ENCODE measurements around the gene GUF1. TPM values are rescaled to one million over a fixed set of nuclear protein-coding genes. Genes with fewer than 3 reads are reported as not detected.

GUF1 gene
- total and polyA plus RNA-seq, 2 of the 13 experiments (the other 11 are each of a cell fraction or from before 2014, with no cell fraction given), result 10.3 to 24.6 TPM

- peaks cover 1 to 18% of the 10 kb centered on the region in 2 experiments; a peak in 3 of 5 replicates for H3K36me3 ChIP-seq (replicated peaks in 1 of 2; ENCODE audit: control insufficient read depth in 1 of 2, insufficient read depth in 2 of 2, low read length in 2 of 2)
- intact Hi-C loops (cut with micrococcal nuclease; ENCODE audit: unreplicated experiment), result no loop called here
- in situ Hi-C loops (cut with HindIII; ENCODE audit: extremely low pct_ligation_motif_present, low pct_unique_long_range_greater_than_20kb), result no loop called here
- FAIRE-seq (no peak), ATAC-seq (peak; percentile 16), DNase-seq (ENCODE audit: low spot score) (no peak)
- WGBS (ENCODE audit: low lambda C conversion rate), result 3% methylated on average over 3 of the region's 3 CpGs
- BruUV-seq (replicated peaks), result no TSS peak
- H3K9me3 ChIP-seq (ENCODE audit: low read length), result no peaks in the 10 kb centered on the region
- no peaks in the 10 kb centered on the region; a peak in 1 of 5 replicates for H3K27me3 ChIP-seq (ENCODE audit: control insufficient read depth in 1 of 2, insufficient read depth in 2 of 2, low read length in 2 of 2)
- peak overlapping the region; percentile 67 to 90 (median 87) for H3K4me3 ChIP-seq (replicated peaks in 1 of 3; ENCODE audit: insufficient read depth in 1 of 3, low read depth in 2 of 3, low read length in 3 of 3)
- H3K79me2 ChIP-seq (ENCODE audit: insufficient read depth, low read length), result peaks cover 32% of the 10 kb centered on the region
- peak overlapping the region; percentile 90 for H3K4me2 ChIP-seq (ENCODE audit: low read depth, low read length)
- no peaks in the 10 kb centered on the region for H4K20me1 ChIP-seq (ENCODE audit: insufficient read depth, low read length)
- H2AFZ ChIP-seq (ENCODE audit: low read length), result peak overlapping the region; percentile 91
- ChIA-PET POLR2A (interaction anchor here (1.1 to 3.2 kb wide), 9 partner anchors 14 to 54 kb away, joined by 3 to 27 read pairs (median 4); partner anchors contain the start of gene GNPDA2), CTCF (ENCODE audit: low intra/inter-chr PET ratio, low total read pairs) (no interaction called here)
- peaks cover 24% of the 10 kb centered on the region for H3K4me1 ChIP-seq (ENCODE audit: insufficient read depth, low read length)
- H3K9ac ChIP-seq (ENCODE audit: insufficient read depth, low read depth, low read length), result peak overlapping the region; percentile 88
- H3K27ac ChIP-seq (ENCODE audit: extremely low read length, insufficient read depth, low read length), result peak overlapping the region; percentile 93
- TF ChIP-seq FOSL2 (CRISPR knock-in tag; IDR thresholded peaks at IDR 0.05) (no peak), KIAA2018 (CRISPR knock-in tag; IDR thresholded peaks at IDR 0.05; ENCODE audit: borderline replicate concordance) (no peak), ZNF282 (IDR thresholded peaks at IDR 0.05; ENCODE audit: partially characterized antibody) (no peak), CCDC6 (CRISPR knock-in tag; IDR thresholded peaks at IDR 0.05) (no peak), JUN (CRISPR knock-in tag; IDR thresholded peaks at IDR 0.05) (no peak), HNF4G (IDR thresholded peaks at IDR 0.05; ENCODE audit: borderline replicate concordance, low read depth, low read length) (no peak), HNF4G (CRISPR knock-in tag; IDR thresholded peaks at IDR 0.05; ENCODE audit: borderline replicate concordance, low read depth) (no peak), PCBP2 (optimal IDR thresholded peaks at IDR 0.05; ENCODE audit: low read depth, low read length, poor library complexity, severe bottlenecking) (no peak), HBP1 (CRISPR knock-in tag; IDR thresholded peaks at IDR 0.05; ENCODE audit: low read depth) (no peak), SIX1 (CRISPR knock-in tag; IDR thresholded peaks at IDR 0.05; ENCODE audit: borderline replicate concordance) (no peak), IRX3 (CRISPR knock-in tag; IDR thresholded peaks at IDR 0.05; ENCODE audit: borderline replicate concordance, low read depth) (no peak)
These were observed 840 bp downstream of the GUF1 start for GRCh38 chr4:44679060-44679459.

Data from HepG2 (cell line).